Large intestine (tissue), 3 donors: ENCODE data around the gene SSX7. TPM values are rescaled to one million over a fixed set of nuclear protein-coding genes. Genes with fewer than 3 reads are reported as not detected.

Experiments
- DNase-seq, 2 donors: peaks; one replicate each; pipeline versions ENCODE4 v3.0.0 to v3.0.0-alpha.2; 2013
- H3K27ac ChIP-seq: one replicate; pipeline ENCODE4 v1.5.1; 2013; ENCODE audit warnings: low read length
- H3K27me3 ChIP-seq: 2 replicates; pipeline ENCODE4 v1.6.1; 2013; ENCODE audit warnings: low read length; ENCODE audit not compliant: control insufficient read depth, insufficient read depth
- H3K36me3 ChIP-seq: 2 replicates; pipeline ENCODE4 v1.6.1; 2013; ENCODE audit warnings: low read length; ENCODE audit not compliant: control insufficient read depth, insufficient read depth
- H3K4me1 ChIP-seq: one replicate; pipeline ENCODE4 v1.6.1; 2013; ENCODE audit warnings: low read length; ENCODE audit not compliant: control insufficient read depth, insufficient read depth
- H3K4me3 ChIP-seq: one replicate; pipeline ENCODE4 v1.5.1; 2013; ENCODE audit warnings: low read length
- H3K9me3 ChIP-seq: one replicate; pipeline ENCODE4 v1.6.1; 2013; ENCODE audit warnings: mild to moderate bottlenecking, low read depth, low read length, moderate library complexity; ENCODE audit not compliant: control insufficient read depth
- WGBS: methylation state at CpG from one replicate; pipeline ENCODE4 v1.1.5; 2013; ENCODE audit warnings: low lambda C conversion rate; ENCODE audit not compliant: insufficient coverage; 5-methylcytosine and 5-hydroxymethylcytosine counted together
- polyA plus RNA-seq: library from polyadenylated mRNA; unstranded; fragments of 120-200 nt; gene quantifications from one replicate; pipeline ENCODE4 v1.2.1, GENCODE V29; 2013

Gene SSX7
- polyA plus RNA-seq, 1 donor = not detected

DNA sequence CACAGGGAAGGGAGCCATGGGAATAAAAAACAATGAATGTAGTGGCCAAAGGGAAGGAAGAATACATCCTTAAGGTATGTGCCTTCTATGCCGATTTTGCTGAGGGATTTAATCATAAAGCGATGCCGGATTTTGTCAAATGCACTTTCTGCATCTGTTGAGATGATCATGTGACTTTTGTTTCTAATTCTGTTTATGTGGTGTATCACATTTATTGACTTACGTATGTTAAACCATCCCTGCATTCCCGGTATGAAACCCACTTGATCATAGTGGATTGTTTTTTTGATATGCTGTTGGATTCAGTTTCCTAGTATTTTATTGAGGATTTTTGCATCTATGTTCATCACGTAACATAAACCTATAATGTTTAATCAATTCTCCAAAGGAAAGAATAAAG, 60.0 kb downstream of the SSX7 start:
- Histone ChIP-seq H3K27me3 (no peaks in the 10 kb centered on the region), H3K9me3 (no peaks in the 10 kb centered on the region), H3K4me3 (no peak overlapping the region), H3K36me3 (no peaks in the 10 kb centered on the region), H3K4me1 (no peaks in the 10 kb centered on the region), H3K27ac (no peak overlapping the region)
- WGBS = no CpG with 5 or more reads among the region's 6 CpGs
- DNase-seq = no peak

Other genes starting within 250 kb of the SSX7 start
- not detected for gene XAGE1A, start 159.1 kb downstream of the SSX7 start, polyA plus RNA-seq
- not detected for gene XAGE1B, start 137.8 kb downstream of the SSX7 start, polyA plus RNA-seq
- not detected for gene SSX2, start 52.3 kb upstream of the SSX7 start, polyA plus RNA-seq
- not detected for gene SSX2B, start 96.4 kb upstream of the SSX7 start, polyA plus RNA-seq
- gene SPANXN5, start 142.5 kb upstream of the SSX7 start, polyA plus RNA-seq = not detected
- not detected for gene XAGE5, start 156.4 kb upstream of the SSX7 start, polyA plus RNA-seq
- 0.13 TPM for gene XAGE3, start 213.2 kb upstream of the SSX7 start, polyA plus RNA-seq
- 11.6 TPM for gene FAM156B, start 242.4 kb upstream of the SSX7 start, polyA plus RNA-seq